Loucy (cell line): ENCODE measurements around the gene FAT1.

Experiments
- H2AFZ ChIP-seq: fragments of 200-600 bp; sonication (generic); 2 replicates; pipeline ENCODE4 v1.6.0; 2016; ENCODE audit warnings: antibody characterized with exemption, mild to moderate bottlenecking, low read length, moderate library complexity
- H3F3A ChIP-seq: fragments of 200-600 bp; 2 replicates; pipeline ENCODE4 v1.6.0; 2016; ENCODE audit warnings: antibody characterized with exemption, low read depth, mild to moderate bottlenecking
- H3K27me3 ChIP-seq: fragments of 200-600 bp; sonication (generic); 2 replicates; pipeline ENCODE4 v1.6.1; 2014; ENCODE audit warnings: low read length, mild to moderate bottlenecking; ENCODE audit not compliant: insufficient read depth, poor library complexity, severe bottlenecking
- H3K36me3 ChIP-seq: fragments of 200-600 bp; sonication (generic); 2 replicates; pipeline ENCODE4 v1.6.1; 2016; ENCODE audit warnings: low read length; ENCODE audit not compliant: insufficient read depth
- H3K4me1 ChIP-seq: fragments of 200-600 bp; sonication (generic); 2 replicates; pipeline ENCODE4 v1.5.1; 2014; ENCODE audit warnings: low read length, mild to moderate bottlenecking; ENCODE audit not compliant: insufficient read depth, poor library complexity, severe bottlenecking
- H3K4me2 ChIP-seq: fragments of 200-600 bp; sonication (generic); 2 replicates; pipeline ENCODE4 v1.6.0; 2014; ENCODE audit warnings: antibody characterized with exemption, low read length, low read depth, mild to moderate bottlenecking; ENCODE audit not compliant: poor library complexity, severe bottlenecking
- H3K4me3 ChIP-seq: fragments of 200-600 bp; sonication (generic); 2 replicates; pipeline ENCODE4 v1.5.1; 2014; ENCODE audit warnings: low read length, mild to moderate bottlenecking, mixed read lengths; ENCODE audit not compliant: poor library complexity, severe bottlenecking
- H3K79me2 ChIP-seq: fragments of 200-600 bp; sonication (generic); 2 replicates; pipeline ENCODE4 v1.6.1; 2014; ENCODE audit warnings: low read length; ENCODE audit not compliant: insufficient read depth
- H3K9ac ChIP-seq: fragments of 200-600 bp; sonication (generic); 2 replicates; pipeline ENCODE4 v1.6.0; 2014; ENCODE audit warnings: mild to moderate bottlenecking, low read depth, low read length, moderate library complexity; ENCODE audit not compliant: poor library complexity, severe bottlenecking
- H3K9me2 ChIP-seq: fragments of 200-600 bp; sonication (generic); replicated peaks from 2 replicates; pipeline ENCODE4 v1.6.1; 2016; ENCODE audit warnings: low read depth, low read length, mixed read lengths
- H3K9me3 ChIP-seq: fragments of 200-600 bp; sonication (generic); 2 replicates; pipeline ENCODE4 v1.6.1; 2014; ENCODE audit warnings: mild to moderate bottlenecking, antibody characterized with exemption, low read length, low read depth; ENCODE audit not compliant: insufficient read depth
- H4K20me1 ChIP-seq: fragments of 200-600 bp; sonication (generic); 2 replicates; pipeline ENCODE4 v1.6.0; 2014; ENCODE audit warnings: antibody characterized with exemption, low read length, mild to moderate bottlenecking; ENCODE audit not compliant: insufficient read depth, poor library complexity, severe bottlenecking
- CTCF ChIP-seq: fragments of 200-600 bp; sonication (generic); conservative IDR thresholded peaks from 2 replicates; pipeline ENCODE4 v1.5.1; 2014; ENCODE audit warnings: mild to moderate bottlenecking, antibody characterized with exemption, low read length
- EZH2phosphoT487 ChIP-seq: fragments of 200-600 bp; IDR thresholded peaks from 2 replicates; pipeline ENCODE4 v1.6.1; 2018; ENCODE audit warnings: antibody characterized with exemption, mild to moderate bottlenecking, moderate library complexity, borderline replicate concordance

FAT1 gene

GRCh38 chr4:186592445-186592844 lies 131.2 kb downstream of the FAT1 start:
- TF ChIP-seq CTCF: no peak
- no peak for TF ChIP-seq EZH2phosphoT487
- peak overlapping the region; percentile 24 for H3K4me3 ChIP-seq
- H3K9me3 ChIP-seq: no peaks in the 10 kb centered on the region
- peak overlapping the region; percentile 11; the same call in 1 of the 2 replicates for H2AFZ ChIP-seq
- no peaks in the 10 kb centered on the region for H4K20me1 ChIP-seq
- H3K4me2 ChIP-seq: peak overlapping the region; percentile 8
- no peaks in the 10 kb centered on the region for H3K36me3 ChIP-seq
- peak overlapping the region; percentile 31 for H3K9ac ChIP-seq
- no peaks in the 10 kb centered on the region for H3K27me3 ChIP-seq
- H3F3A ChIP-seq: no peaks in the 10 kb centered on the region
- no peaks in the 10 kb centered on the region for H3K79me2 ChIP-seq
- H3K4me1 ChIP-seq: peaks cover 32% of the 10 kb centered on the region
- H3K9me2 ChIP-seq: no peaks in the 10 kb centered on the region

- H3K36me3 ChIP-seq: no peaks in the 10 kb centered on the region
- H4K20me1 ChIP-seq: no peaks in the 10 kb centered on the region
Measured at GRCh38 chr4:186591651-186592050, 132.0 kb downstream of the FAT1 start.

GRCh38 chr4:186588503-186588902 lies 135.2 kb downstream of the FAT1 start:
- no peaks in the 10 kb centered on the region for H3K79me2 ChIP-seq
- H3K27me3 ChIP-seq: no peaks in the 10 kb centered on the region
- H3K9ac ChIP-seq: no peak overlapping the region
- H3K9me3 ChIP-seq: no peaks in the 10 kb centered on the region
- no peaks in the 10 kb centered on the region for H4K20me1 ChIP-seq
- no peak overlapping the region for H3K4me2 ChIP-seq
- H3F3A ChIP-seq: no peaks in the 10 kb centered on the region
- no peaks in the 10 kb centered on the region for H3K36me3 ChIP-seq
- H3K9me2 ChIP-seq: no peaks in the 10 kb centered on the region
- H3K4me3 ChIP-seq: no peak overlapping the region
- H2AFZ ChIP-seq: no peak overlapping the region
- no peak for TF ChIP-seq EZH2phosphoT487
- no peak for TF ChIP-seq CTCF
- H3K4me1 ChIP-seq: peaks cover 32% of the 10 kb centered on the region

More at GRCh38 chr4:186591651-186592050, 132.0 kb downstream of the FAT1 start:
- no peaks in the 10 kb centered on the region for H3K9me3 ChIP-seq
- peak overlapping the region; percentile 17 for H3K4me2 ChIP-seq
- H3K79me2 ChIP-seq: no peaks in the 10 kb centered on the region
- peaks cover 32% of the 10 kb centered on the region for H3K4me1 ChIP-seq
- peak overlapping the region; percentile 31 for H3K9ac ChIP-seq
- no peaks in the 10 kb centered on the region for H3K9me2 ChIP-seq
- H2AFZ ChIP-seq: peak overlapping the region; percentile 45; the same call in 1 of the 2 replicates
- no peaks in the 10 kb centered on the region for H3F3A ChIP-seq
- H3K4me3 ChIP-seq: peak overlapping the region; percentile 24
- TF ChIP-seq CTCF (no peak), EZH2phosphoT487 (no peak)
- no peaks in the 10 kb centered on the region for H3K27me3 ChIP-seq
